H1 (cell line): Measurements from ENCODE around the gene SKIC8. TPM values are rescaled to one million over a fixed set of nuclear protein-coding genes. Genes with fewer than 3 reads are reported as not detected.

ENCODE experiments used
- CTCF ChIA-PET: fragments of 300-600 bp; sonication (Branson Sonifier 250); formaldehyde crosslinking; loops from one replicate; lab custom pipeline; 2021; ENCODE audit not compliant: partially characterized antibody; lab: Charles Lee
- POLR2A ChIA-PET: fragments of 300-600 bp; sonication (Branson Sonifier 250); formaldehyde crosslinking; loops from one replicate; lab custom pipeline; 2021; ENCODE audit warnings: inconsistent platforms; ENCODE audit not compliant: partially characterized antibody; lab: Charles Lee
- DNase-seq, 2 experiments: peaks; one replicate each; pipeline versions ENCODE4 v3.0.0 to v3.0.0-alpha.2; 2010 to 2022; ENCODE audit warnings: low spot score in 2 of 2, low read depth in 1 of 2, mixed read lengths in 1 of 2
- FAIRE-seq: peaks from 2 replicates; lab custom pipeline; 2011; peaks lifted over from hg19 to GRCh38; lab: Jason Lieb, UNC
- H2AFZ ChIP-seq: 2 replicates; pipeline ENCODE4 v1.8.1; 2012; ENCODE audit warnings: low read length, inconsistent platforms
- H2AK5ac ChIP-seq: 2 replicates; pipeline ENCODE4 v1.6.1; 2013; ENCODE audit warnings: low read depth, low read length
- H2BK120ac ChIP-seq: replicated peaks from 2 replicates; pipeline ENCODE3; 2013; ENCODE audit warnings: low read depth, low read length, inconsistent platforms
- H2BK12ac ChIP-seq: 2 replicates; pipeline ENCODE4 v1.6.1; 2013; ENCODE audit warnings: low read depth, low read length
- H2BK15ac ChIP-seq: 2 replicates; pipeline ENCODE4 v1.6.1; 2013; ENCODE audit warnings: low read length
- H2BK20ac ChIP-seq: 2 replicates; pipeline ENCODE4 v1.6.1; 2013; ENCODE audit warnings: low read length
- H2BK5ac ChIP-seq: 2 replicates; pipeline ENCODE4 v1.6.1; 2013; ENCODE audit warnings: low read depth, low read length
- H3K14ac ChIP-seq: 2 replicates; pipeline ENCODE4 v1.6.1; 2013; ENCODE audit warnings: inconsistent platforms; ENCODE audit not compliant: insufficient read length
- H3K18ac ChIP-seq: 2 replicates; pipeline ENCODE4 v1.6.1; 2013; ENCODE audit warnings: low read length; ENCODE audit errors: extremely low read depth
- H3K23ac ChIP-seq: 2 replicates; pipeline ENCODE4 v1.6.1; 2013; ENCODE audit warnings: inconsistent platforms; ENCODE audit not compliant: insufficient read length
- H3K23me2 ChIP-seq: 2 replicates; pipeline ENCODE4 v1.6.1; 2013; ENCODE audit warnings: low read depth, low read length
- H3K27ac ChIP-seq: 2 replicates; pipeline ENCODE4 v1.6.1; 2011; ENCODE audit warnings: low read depth, low read length, inconsistent platforms
- H3K27me3 ChIP-seq, 4 experiments: replicated peaks in 1 of 4; 1 replicate in 1 of 4; 2 replicates in 3 of 4; pipeline versions ENCODE4 v1.6.1 to v1.8.1; 2011 to 2013; ENCODE audit warnings: low read length in 3 of 4, mild to moderate bottlenecking in 3 of 4, inconsistent platforms in 2 of 4, mixed read lengths in 2 of 4, moderate library complexity in 1 of 4; ENCODE audit not compliant: control insufficient read depth in 3 of 4, insufficient read depth in 3 of 4; ENCODE audit errors: extremely low read depth in 1 of 4
- H3K36me3 ChIP-seq, 4 experiments: 2 replicates each; pipeline versions ENCODE4 v1.6.1 to v1.8.1; 2011 to 2013; ENCODE audit warnings: mild to moderate bottlenecking in 4 of 4, low read length in 3 of 4, moderate library complexity in 2 of 4, control low read depth in 1 of 4, inconsistent platforms in 1 of 4; ENCODE audit not compliant: insufficient read depth in 4 of 4, control insufficient read depth in 2 of 4
- H3K4ac ChIP-seq: replicated peaks from 2 replicates; pipeline ENCODE3; 2013; ENCODE audit warnings: low read length, low read depth, mixed read lengths, inconsistent platforms; ENCODE audit not compliant: insufficient read length
- H3K4me1 ChIP-seq, 4 experiments: replicated peaks in 1 of 4; 1 replicate in 1 of 4; 2 replicates in 3 of 4; pipeline versions ENCODE4 v1.6.1 to v1.8.1; 2011 to 2013; ENCODE audit warnings: low read length in 3 of 4, inconsistent platforms in 2 of 4, mixed read lengths in 1 of 4; ENCODE audit not compliant: insufficient read depth in 4 of 4, control insufficient read depth in 3 of 4
- H3K4me2 ChIP-seq, 2 experiments: 2 replicates each; pipeline versions ENCODE4 v1.6.1 to v1.8.1; 2011 to 2013; ENCODE audit warnings: low read depth in 2 of 2, low read length in 2 of 2, control low read depth in 1 of 2, inconsistent platforms in 1 of 2, mild to moderate bottlenecking in 1 of 2; ENCODE audit not compliant: insufficient read depth in 1 of 2
- H3K4me3 ChIP-seq, 4 experiments: fragments of 200-600, 300-600 bp in 1 of 4; sonication (generic), shearing (Covaris generic), sonication (Bioruptor Twin) in 1 of 4; 2 replicates each; pipeline versions ENCODE4 v1.5.1 to v1.8.1; 2011 to 2016; ENCODE audit warnings: low read length in 4 of 4, low read depth in 3 of 4, control low read depth in 2 of 4, inconsistent platforms in 2 of 4, mild to moderate bottlenecking in 2 of 4, mixed read lengths in 1 of 4, moderate library complexity in 1 of 4; ENCODE audit not compliant: insufficient read depth in 2 of 4; ENCODE audit errors: extremely low read depth in 1 of 4
- H3K56ac ChIP-seq: replicated peaks from 2 replicates; pipeline ENCODE3; 2013; ENCODE audit warnings: low read depth, mild to moderate bottlenecking, mixed read lengths, low read length, inconsistent platforms; ENCODE audit not compliant: insufficient read length
- H3K79me1 ChIP-seq: 2 replicates; pipeline ENCODE4 v1.6.1; 2013; ENCODE audit warnings: low read depth, low read length, control low read depth
- H3K79me2 ChIP-seq, 2 experiments: 2 replicates each; pipeline versions ENCODE4 v1.6.1 to v1.8.1; 2012 to 2013; ENCODE audit warnings: low read length in 2 of 2, mild to moderate bottlenecking in 2 of 2, inconsistent platforms in 1 of 2; ENCODE audit not compliant: insufficient read depth in 2 of 2, control insufficient read depth in 1 of 2
- H3K9ac ChIP-seq, 4 experiments: replicated peaks in 1 of 4; 1 replicate in 1 of 4; 2 replicates in 3 of 4; pipeline versions ENCODE4 v1.6.1 to v1.8.1; 2011 to 2013; ENCODE audit warnings: low read depth in 3 of 4, low read length in 3 of 4, control low read depth in 2 of 4, mild to moderate bottlenecking in 2 of 4, moderate library complexity in 2 of 4, inconsistent platforms in 1 of 4; ENCODE audit errors: extremely low read depth in 1 of 4
- H3K9me3 ChIP-seq, 2 experiments: 2 replicates each; pipeline versions ENCODE4 v1.6.1 to v1.8.1; 2012 to 2013; ENCODE audit warnings: mild to moderate bottlenecking in 2 of 2, moderate library complexity in 2 of 2, control low read depth in 1 of 2, inconsistent platforms in 1 of 2, low read depth in 1 of 2, low read length in 1 of 2, mixed read lengths in 1 of 2; ENCODE audit not compliant: insufficient read depth in 2 of 2
- H4K20me1 ChIP-seq, 2 experiments: replicated peaks in 1 of 2; 2 replicates each; pipeline versions ENCODE3 to v1.8.1; 2011 to 2013; ENCODE audit warnings: inconsistent platforms in 2 of 2, low read length in 2 of 2, mild to moderate bottlenecking in 1 of 2; ENCODE audit not compliant: insufficient read depth in 2 of 2, control insufficient read depth in 1 of 2
- H4K5ac ChIP-seq: 2 replicates; pipeline ENCODE4 v1.6.1; 2013; ENCODE audit warnings: low read length, low read depth, mixed read lengths, inconsistent platforms; ENCODE audit not compliant: insufficient read length
- H4K8ac ChIP-seq: 2 replicates; pipeline ENCODE4 v1.8.0; 2013; ENCODE audit warnings: mild to moderate bottlenecking, moderate library complexity, low read length, inconsistent platforms; ENCODE audit not compliant: insufficient read depth; ENCODE audit errors: extremely low read depth
- H4K91ac ChIP-seq: replicated peaks from 2 replicates; pipeline ENCODE3; 2013; ENCODE audit warnings: low read length, mixed read lengths, inconsistent platforms; ENCODE audit not compliant: insufficient read length
- CEBPB ChIP-seq: IDR thresholded peaks from 2 replicates; pipeline ENCODE4 v1.6.1; 2012; ENCODE audit warnings: low read depth, low read length
- CREB1 ChIP-seq: IDR thresholded peaks from 2 replicates; pipeline ENCODE4 v1.6.1; 2012; ENCODE audit warnings: inconsistent platforms
- EP300 ChIP-seq, 2 experiments: IDR thresholded peaks; 1 replicate in 1 of 2; 2 replicates in 1 of 2; pipeline ENCODE4 v1.6.1; 2011 to 2012; ENCODE audit warnings: low read depth in 2 of 2, low read length in 2 of 2, mild to moderate bottlenecking in 2 of 2, borderline replicate concordance in 1 of 2, inconsistent platforms in 1 of 2, moderate library complexity in 1 of 2
- EZH2 ChIP-seq: fragments of 200-600 bp; sonication (generic); IDR thresholded peaks from 2 replicates; pipeline ENCODE4 v1.7.1; 2012; ENCODE audit warnings: low read depth, mild to moderate bottlenecking, moderate library complexity, low read length, inconsistent platforms; ENCODE audit not compliant: severe bottlenecking
- JUN ChIP-seq: IDR thresholded peaks from 2 replicates; pipeline ENCODE4 v1.6.1; 2011; ENCODE audit warnings: low read depth, mild to moderate bottlenecking, improper control_type of control experiment, low read length
- KDM4A ChIP-seq: IDR thresholded peaks from one replicate; pipeline ENCODE4 v1.7.1; 2012; ENCODE audit warnings: low read depth, mild to moderate bottlenecking, moderate library complexity, low read length, inconsistent platforms; ENCODE audit not compliant: severe bottlenecking
- MAFK ChIP-seq: IDR thresholded peaks from 2 replicates; pipeline ENCODE4 v1.6.1; 2012; ENCODE audit warnings: low read depth, mild to moderate bottlenecking, improper control_type of control experiment, low read length
- NRF1 ChIP-seq: IDR thresholded peaks from 2 replicates; pipeline ENCODE4 v1.6.1; 2011; ENCODE audit warnings: mild to moderate bottlenecking, low read depth, low read length, improper control_type of control experiment
- RNF2 ChIP-seq: fragments of 200-900, 300-1000 bp; sonication (generic); IDR thresholded peaks from 2 replicates; pipeline ENCODE4 v1.7.1; 2016; ENCODE audit warnings: borderline replicate concordance, low read depth, mild to moderate bottlenecking, antibody characterized with exemption, low read length; ENCODE audit not compliant: poor library complexity, severe bottlenecking; ENCODE audit errors: missing control alignments
- SP4 ChIP-seq: IDR thresholded peaks from 2 replicates; pipeline ENCODE4 v1.6.1; 2012; ENCODE audit warnings: low read length, inconsistent platforms
- TCF12 ChIP-seq: IDR thresholded peaks from 2 replicates; pipeline ENCODE4 v1.6.1; 2011; ENCODE audit warnings: low read depth, mild to moderate bottlenecking, low read length
- WGBS, 2 experiments: shearing (Covaris generic) in 1 of 2; methylation state at CpG; one replicate each; pipeline versions ENCODE4 v1.1.6 to v1.1.7; 2013 to 2015; ENCODE audit warnings: low lambda C conversion rate in 2 of 2, mixed read lengths in 2 of 2, inconsistent platforms in 1 of 2, low coverage in 1 of 2, missing lambda C conversion rate in 1 of 2; ENCODE audit not compliant: insufficient replicate concordance in 2 of 2, insufficient coverage in 1 of 2, insufficient read length in 1 of 2; ENCODE audit errors: extremely low coverage in 1 of 2, missing lambda C conversion rate in 1 of 2; 5-methylcytosine and 5-hydroxymethylcytosine counted together
- polyA plus RNA-seq, 7 experiments: library from polyadenylated mRNA; depleted of rRNA in 3 of 7; stranded (reverse) in 5 of 7; unstranded in 2 of 7; fragments of >200 nt in 5 of 7; fragments of 200-250 nt in 2 of 7; gene quantifications; 1 replicate in 5 of 7; 2 replicates in 1 of 7; 4 replicates in 1 of 7; pipeline versions ENCODE4 v1.2.1 to v1.2.3, GENCODE V29; 2011 to 2013; ENCODE audit warnings: missing spikeins in 2 of 7, mixed read lengths in 2 of 7
- total RNA-seq: library from RNA; stranded (reverse); fragmentation: NEBNext Ultra II Directional; extraction: Animal tissue kit (Norgen Biotek cat#: 25700); gene quantifications from 2 replicates; pipeline ENCODE4 v1.2.1, GENCODE V29; 2021
- TF ChIP-seq, protein P1 (sequence below): IDR thresholded peaks from 2 replicates; pipeline ENCODE4 v1.6.1; 2012; ENCODE audit warnings: inconsistent platforms

Gene SKIC8
- total and polyA plus RNA-seq, 2 of the 8 experiments (the other 6 are each of a cell fraction or from before 2014, with no cell fraction given): 44.2 to 77.7 TPM

GRCh38 chr15:78260489-78260888 is 38.9 kb downstream of the SKIC8 start:
- Histone ChIP-seq H3K23me2 (no peaks in the 10 kb centered on the region; the same call in 1 of the 2 replicates), H2BK20ac (no peak overlapping the region), H3K79me2 (no peaks in the 10 kb centered on the region), H2BK15ac (no peak overlapping the region), H3K9ac (no peak overlapping the region), H3K14ac (no peak overlapping the region), H4K20me1 (no peaks in the 10 kb centered on the region), H3K23ac (no peak overlapping the region), H2AFZ (peak overlapping the region; percentile 20; the same call in 1 of the 2 replicates), H4K5ac (no peak overlapping the region), H2BK120ac (no peak overlapping the region), H3K4me2 (no peak overlapping the region), H3K27ac (no peak overlapping the region), H3K79me1 (no peaks in the 10 kb centered on the region), H2AK5ac (no peak overlapping the region; the same call in 1 of the 2 replicates), H3K18ac (no peak overlapping the region), H3K9me3 (no peaks in the 10 kb centered on the region), H3K27me3 (peaks cover 0 to 19% (median 10%) of the 10 kb centered on the region in 4 experiments; a peak in 4 of 7 replicates), H3K4me1 (0 out of 7 replicates have a peak, but pooled peaks cover 0 to 3% (median 0%) of the 10 kb centered on the region in 4 experiments), H3K56ac (no peak overlapping the region), H2BK12ac (no peak overlapping the region), H4K8ac (no peak overlapping the region), H2BK5ac (no peak overlapping the region), H3K4ac (no peak overlapping the region), H3K36me3 (no peaks in the 10 kb centered on the region), H4K91ac (no peak overlapping the region), H3K4me3 (no peak overlapping the region)
- no peak for DNase-seq
- ChIA-PET POLR2A (no interaction called here), CTCF (interaction anchor here (7.7 kb wide), 1 partner anchor 19 kb away, joined by 48 read pairs; no protein-coding TSS in a partner anchor)
- 51% methylated on average over 2 of the region's 2 CpGs; no CpG with 5 or more reads in 1 of the 2 experiments for WGBS, 2 experiments
- FAIRE-seq: no peak
- no peak for TF ChIP-seq EZH2
- no peak for TF ChIP-seq MAFK
- TF ChIP-seq, protein P1, sequence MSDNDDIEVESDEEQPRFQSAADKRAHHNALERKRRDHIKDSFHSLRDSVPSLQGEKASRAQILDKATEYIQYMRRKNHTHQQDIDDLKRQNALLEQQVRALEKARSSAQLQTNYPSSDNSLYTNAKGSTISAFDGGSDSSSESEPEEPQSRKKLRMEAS: no peak
- TF ChIP-seq CEBPB: no peak
- no peak for TF ChIP-seq EP300 (IDR thresholded peaks at IDR 0.05; ENCODE audit: borderline replicate concordance in 1 of 2, low read depth in 2 of 2, low read length in 2 of 2)
- no peak for TF ChIP-seq NRF1
- no peak for TF ChIP-seq TCF12
- TF ChIP-seq KDM4A: no peak
- TF ChIP-seq CREB1: no peak
- TF ChIP-seq JUN: no peak
- no peak for TF ChIP-seq RNF2
- TF ChIP-seq SP4: no peak
